Calu3 (cell line): ENCODE results near the gene SLC5A6. TPM values are rescaled to one million over a fixed set of nuclear protein-coding genes. Genes with fewer than 3 reads are reported as not detected.
"Not testable (repeated sequence)": the region's sequence is repeated elsewhere in the genome, so short reads cannot be mapped to it uniquely, and the experiment has no call there.

Source experiments
- BruUV-seq: library from RNA; stranded (reverse); fragments of 400-500 nt; replicated peaks from 2 replicates; lab custom pipeline; 2021; lab: Mats Ljungman, UMichigan
- CTCF ChIA-PET: fragments of 300-600 bp; sonication (Branson Sonifier 250); formaldehyde crosslinking; loops from one replicate; lab custom pipeline; 2022; ENCODE audit warnings: antibody characterized with exemption; lab: Charles Lee
- DNase-seq: peaks from one replicate; pipeline ENCODE4 v3.0.0; 2022
- H3K27ac Mint-ChIP-seq: one replicate; pipeline ENCODE4 v1.8.0; 2022; ENCODE audit warnings: mixed read lengths; ENCODE audit not compliant: unreplicated experiment
- H3K27me3 Mint-ChIP-seq: one replicate; pipeline ENCODE4 v1.8.0; 2022; ENCODE audit warnings: mixed read lengths; ENCODE audit not compliant: unreplicated experiment
- H3K36me3 Mint-ChIP-seq: one replicate; pipeline ENCODE4 v1.8.0; 2022; ENCODE audit warnings: mild to moderate bottlenecking, moderate library complexity, mixed read lengths; ENCODE audit not compliant: insufficient read depth, unreplicated experiment
- H3K4me1 Mint-ChIP-seq: one replicate; pipeline ENCODE4 v1.8.0; 2022; ENCODE audit warnings: mild to moderate bottlenecking, low read depth, mixed read lengths; ENCODE audit not compliant: unreplicated experiment
- H3K4me3 Mint-ChIP-seq: one replicate; pipeline ENCODE4 v1.8.0; 2022; ENCODE audit warnings: mild to moderate bottlenecking, low read depth, moderate library complexity, mixed read lengths; ENCODE audit not compliant: unreplicated experiment
- H3K9me3 Mint-ChIP-seq: one replicate; pipeline ENCODE4 v1.8.0; 2022; ENCODE audit warnings: low read depth, mixed read lengths; ENCODE audit not compliant: unreplicated experiment
- CTCF ChIP-seq: fragments of 200-600 bp; IDR thresholded peaks from one replicate; pipeline ENCODE4 v1.8.0; 2022; ENCODE audit warnings: antibody characterized with exemption; ENCODE audit not compliant: unreplicated experiment
- intact Hi-C: fragments of 100-400 bp; cut with micrococcal nuclease; formaldehyde crosslinking; loops from one replicate; pipeline ENCODE4 v1.10.0; 2022; ENCODE audit not compliant: unreplicated experiment
- total RNA-seq: library from RNA; stranded (reverse); gene quantifications from 2 replicates; pipeline ENCODE4 v1.2.3, GENCODE V29; 2022

Gene SLC5A6
- total RNA-seq, 1 experiment from 2014 or later = 39.6 TPM

- H3K9me3 Mint-ChIP-seq = no peaks in the 10 kb centered on the region
- H3K27ac Mint-ChIP-seq = no peak overlapping the region
- no TSS peak for BruUV-seq
- H3K4me3 Mint-ChIP-seq = no peak overlapping the region
- no peak for TF ChIP-seq CTCF
- CTCF ChIA-PET = interaction anchor here (0.7 kb wide), 1 partner anchor 718 kb away, joined by 8 read pairs; no protein-coding TSS in a partner anchor
- no peak for DNase-seq
- H3K4me1 Mint-ChIP-seq = no peaks in the 10 kb centered on the region
- no peaks in the 10 kb centered on the region for H3K36me3 Mint-ChIP-seq
- intact Hi-C loops = no loop called here
- H3K27me3 Mint-ChIP-seq = peaks cover 28% of the 10 kb centered on the region
These were observed 34.4 kb downstream of the SLC5A6 start for GRCh38 chr2:27177441-27178351.

- H3K27ac Mint-ChIP-seq, H3K4me1 Mint-ChIP-seq, intact Hi-C loops, BruUV-seq, H3K9me3 Mint-ChIP-seq, DNase-seq, H3K4me3 Mint-ChIP-seq, H3K36me3 Mint-ChIP-seq: not testable (repeated sequence)
- CTCF ChIA-PET = interaction anchor here (1.1 to 2.4 kb wide), 2 partner anchors 9 to 16 kb away, joined by 3 to 7 read pairs; no protein-coding TSS in a partner anchor
- peaks cover 12% of the 10 kb centered on the region for H3K27me3 Mint-ChIP-seq
These were observed 36.3 kb downstream of the SLC5A6 start for GRCh38 chr2:27175781-27176180.

GRCh38 chr2:27175330-27175729, 36.7 kb downstream of the SLC5A6 start:
- CTCF ChIA-PET = interaction anchor here (1.1 to 2.4 kb wide), 2 partner anchors 9 to 16 kb away, joined by 3 to 7 read pairs; no protein-coding TSS in a partner anchor
- no peaks in the 10 kb centered on the region for H3K36me3 Mint-ChIP-seq
- intact Hi-C loops = no loop called here
- H3K9me3 Mint-ChIP-seq = no peaks in the 10 kb centered on the region
- H3K27me3 Mint-ChIP-seq = peaks cover 12% of the 10 kb centered on the region
- TF ChIP-seq CTCF = no peak
- H3K4me3 Mint-ChIP-seq = no peak overlapping the region
- no peaks in the 10 kb centered on the region for H3K4me1 Mint-ChIP-seq
- no peak for DNase-seq
- BruUV-seq = no TSS peak
- H3K27ac Mint-ChIP-seq = no peak overlapping the region

- H3K27ac Mint-ChIP-seq = no peak overlapping the region
- H3K4me3 Mint-ChIP-seq = no peak overlapping the region
These were observed 37.4 kb downstream of the SLC5A6 start for GRCh38 chr2:27174638-27175037.

More at GRCh38 chr2:27174638-27175037, 37.4 kb downstream of the SLC5A6 start:
- Mint-ChIP-seq H3K27me3 (peaks cover 13% of the 10 kb centered on the region), H3K9me3 (no peaks in the 10 kb centered on the region), H3K4me1 (no peaks in the 10 kb centered on the region), H3K36me3 (no peaks in the 10 kb centered on the region)
- intact Hi-C loops = no loop called here
- no TSS peak for BruUV-seq
- DNase-seq = no peak
- CTCF ChIA-PET = interaction anchor here (0.7 to 2.4 kb wide), 3 partner anchors 8 to 17 kb away, joined by 3 to 7 read pairs (median 5); no protein-coding TSS in a partner anchor
- no peak for TF ChIP-seq CTCF
